GM12875 (cell line): ENCODE measurements around the gene IL6.

Experiments
- H3K4me3 ChIP-seq: one replicate; pipeline ENCODE4 v1.5.1; 2011; ENCODE audit warnings: low read depth, low read length, control low read depth
- TF ChIP-seq, protein P1 (sequence below): IDR thresholded peaks from 2 replicates; pipeline ENCODE4 v1.5.1; 2011; ENCODE audit warnings: low read depth, mild to moderate bottlenecking, control low read depth, inconsistent platforms, low read length, moderate library complexity, borderline replicate concordance; ENCODE audit not compliant: insufficient read depth

Gene IL6

DNA sequence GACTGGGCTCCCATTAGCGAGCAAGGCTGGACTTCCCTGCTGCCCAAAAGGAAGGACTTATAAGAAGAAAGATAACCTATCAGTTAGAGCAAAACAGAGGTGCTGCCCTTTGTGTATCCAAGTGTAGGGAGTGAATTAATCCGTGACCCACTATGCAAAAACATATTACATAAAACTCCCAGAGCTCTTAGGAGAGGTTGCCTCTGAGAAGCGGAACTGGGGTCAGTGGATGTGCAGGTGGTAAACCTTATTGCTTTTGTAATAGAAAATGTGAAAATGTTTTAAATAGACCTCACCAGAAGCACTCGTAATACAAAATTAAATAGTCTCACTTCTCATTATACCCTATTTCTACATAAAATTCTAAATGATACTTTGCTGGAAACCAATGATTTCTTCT is 17.1 kb upstream of the IL6 start:
- TF ChIP-seq, protein P1, sequence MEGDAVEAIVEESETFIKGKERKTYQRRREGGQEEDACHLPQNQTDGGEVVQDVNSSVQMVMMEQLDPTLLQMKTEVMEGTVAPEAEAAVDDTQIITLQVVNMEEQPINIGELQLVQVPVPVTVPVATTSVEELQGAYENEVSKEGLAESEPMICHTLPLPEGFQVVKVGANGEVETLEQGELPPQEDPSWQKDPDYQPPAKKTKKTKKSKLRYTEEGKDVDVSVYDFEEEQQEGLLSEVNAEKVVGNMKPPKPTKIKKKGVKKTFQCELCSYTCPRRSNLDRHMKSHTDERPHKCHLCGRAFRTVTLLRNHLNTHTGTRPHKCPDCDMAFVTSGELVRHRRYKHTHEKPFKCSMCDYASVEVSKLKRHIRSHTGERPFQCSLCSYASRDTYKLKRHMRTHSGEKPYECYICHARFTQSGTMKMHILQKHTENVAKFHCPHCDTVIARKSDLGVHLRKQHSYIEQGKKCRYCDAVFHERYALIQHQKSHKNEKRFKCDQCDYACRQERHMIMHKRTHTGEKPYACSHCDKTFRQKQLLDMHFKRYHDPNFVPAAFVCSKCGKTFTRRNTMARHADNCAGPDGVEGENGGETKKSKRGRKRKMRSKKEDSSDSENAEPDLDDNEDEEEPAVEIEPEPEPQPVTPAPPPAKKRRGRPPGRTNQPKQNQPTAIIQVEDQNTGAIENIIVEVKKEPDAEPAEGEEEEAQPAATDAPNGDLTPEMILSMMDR: no peak
- H3K4me3 ChIP-seq: no peak overlapping the region

DNA sequence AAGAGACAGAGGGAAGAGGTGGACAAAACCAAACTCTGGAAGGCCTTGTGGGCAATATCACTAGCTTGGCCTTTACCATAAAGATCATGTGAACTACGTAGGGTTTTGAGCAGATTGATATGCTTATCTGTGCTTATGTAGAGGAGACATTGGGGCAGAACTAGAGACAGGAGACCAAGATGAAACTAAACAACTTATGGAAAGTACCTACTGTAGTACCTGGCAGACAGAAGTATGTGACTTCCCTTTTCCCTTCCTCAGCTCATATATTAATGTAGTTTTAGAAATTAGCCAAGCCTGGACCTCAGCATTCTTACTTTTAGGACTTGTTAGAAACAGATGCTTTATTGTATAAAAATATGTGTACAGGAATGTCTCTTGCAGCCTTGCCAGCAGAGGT is 14.0 kb upstream of the IL6 start:
- TF ChIP-seq, protein P1: no peak
- no peak overlapping the region for H3K4me3 ChIP-seq

DNA sequence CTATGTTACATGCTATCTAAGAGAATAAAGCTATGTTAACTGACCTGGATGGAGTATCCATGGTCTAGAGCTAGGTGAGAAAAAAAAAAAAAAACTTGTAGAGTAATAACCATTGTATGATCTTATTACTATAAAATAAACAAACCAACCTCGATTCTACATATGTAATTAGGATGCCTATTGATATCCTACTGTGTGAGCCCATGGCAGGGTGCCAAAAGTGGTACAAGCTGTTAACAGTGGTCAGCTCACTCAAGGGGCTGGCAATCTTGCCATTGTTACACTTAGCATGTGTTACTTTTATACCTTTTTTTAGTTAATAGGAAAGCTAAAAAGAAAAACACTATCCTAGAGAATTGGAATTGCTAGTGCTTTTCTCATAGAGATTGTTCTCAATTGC is 13.5 kb upstream of the IL6 start:
- TF ChIP-seq, protein P1: no peak
- H3K4me3 ChIP-seq: no peak overlapping the region

DNA sequence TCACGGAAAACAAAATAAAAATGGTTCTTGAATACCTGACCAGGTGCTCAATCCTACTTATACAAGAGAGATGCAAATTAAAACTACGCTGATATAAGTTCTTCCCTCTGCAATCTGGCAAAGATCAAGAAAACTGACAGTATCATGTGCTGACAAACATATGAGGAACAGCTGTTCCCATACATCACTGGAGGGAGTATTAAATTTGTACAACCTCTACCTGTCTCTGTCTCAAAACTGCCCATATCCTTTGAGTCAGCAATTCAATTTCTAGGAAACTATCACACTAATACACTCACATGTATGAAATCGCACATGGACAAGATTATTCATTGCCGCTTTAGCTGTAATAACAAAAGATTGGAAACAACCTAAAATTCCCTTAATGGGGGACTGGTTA is 11.0 kb upstream of the IL6 start:
- TF ChIP-seq, protein P1: no peak
- H3K4me3 ChIP-seq: no peak overlapping the region

DNA sequence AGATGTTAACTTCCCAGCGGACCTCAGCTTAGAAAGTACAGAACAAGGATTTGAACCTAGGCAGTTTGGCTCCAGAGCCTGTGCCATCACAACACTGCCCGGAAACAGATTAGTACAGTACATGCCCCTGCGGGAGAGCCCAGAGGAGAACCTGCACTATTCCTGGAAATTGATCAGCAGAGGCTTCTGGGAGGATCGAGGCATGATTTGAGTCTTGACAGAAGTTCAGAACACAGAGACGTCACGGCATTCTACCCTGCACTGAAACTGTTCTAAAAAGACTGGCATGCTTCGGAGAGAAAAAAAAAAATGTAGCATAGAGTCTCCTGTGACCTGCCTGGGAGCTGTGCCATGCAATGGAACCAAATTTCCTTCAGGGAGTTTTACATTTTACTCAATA is 9.2 kb upstream of the IL6 start:
- no peak overlapping the region for H3K4me3 ChIP-seq
- TF ChIP-seq, protein P1: no peak

DNA sequence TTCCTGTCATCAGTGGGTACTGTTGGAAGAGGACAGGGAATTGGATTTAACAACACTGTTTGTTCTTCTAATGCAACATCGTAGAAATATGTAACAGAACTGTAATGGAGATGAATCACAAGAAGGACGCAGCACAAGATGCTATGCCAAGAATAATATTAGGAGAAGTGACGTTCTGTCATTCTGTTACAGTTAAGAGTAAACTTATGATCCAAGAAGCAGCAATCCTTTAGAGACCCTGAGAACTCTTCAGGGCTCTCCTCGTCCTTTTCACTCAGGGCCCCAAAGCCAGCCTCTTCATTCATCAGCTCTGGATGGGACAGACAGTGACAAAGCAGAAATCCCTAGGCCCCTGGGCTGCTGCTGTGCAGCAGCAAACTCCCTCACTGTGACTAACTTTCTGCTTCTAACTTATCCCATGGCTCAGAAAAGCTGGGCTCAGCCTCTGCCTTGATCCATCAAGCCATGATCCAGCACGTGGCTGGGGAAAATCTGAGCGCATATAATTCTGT is 8.7 kb upstream of the IL6 start:
- no peak overlapping the region for H3K4me3 ChIP-seq
- TF ChIP-seq, protein P1: no peak

DNA sequence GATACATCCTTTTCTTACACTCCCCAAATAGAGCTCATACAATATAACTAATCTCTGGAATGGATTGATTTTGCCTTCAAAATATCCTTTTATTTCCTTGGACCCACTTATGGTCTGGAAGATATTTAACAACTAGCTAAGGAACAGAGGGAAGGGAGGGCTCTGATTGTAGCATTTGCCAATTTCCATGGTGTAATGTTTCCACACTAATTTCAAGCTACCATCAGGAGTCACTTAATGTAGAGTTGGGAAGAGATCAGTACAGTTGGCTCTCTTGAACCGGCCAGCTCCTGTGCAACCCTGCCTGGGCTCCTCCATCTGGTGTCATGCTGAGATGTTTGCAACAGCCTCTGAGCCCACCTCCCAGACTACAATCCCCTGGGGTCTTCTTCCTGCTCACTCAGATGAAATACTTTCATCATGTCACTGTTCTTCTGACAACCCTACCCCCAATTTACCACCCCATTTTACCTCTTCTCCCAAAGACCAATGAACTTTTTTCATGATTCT is 8.0 kb upstream of the IL6 start:
- H3K4me3 ChIP-seq: no peak overlapping the region
- TF ChIP-seq, protein P1: no peak
